Liver (tissue), 3 donors: ENCODE data around the gene IFT172.

Experiments used
- CTCF ChIP-seq: fragments of 150-350 bp; IDR thresholded peaks from 2 replicates; pipeline ENCODE4 v1.5.1; 2017; ENCODE audit warnings: improper control_type of control experiment, low read depth, low read length; ENCODE audit not compliant: missing input control
- HNF4A ChIP-seq, 2 donors: conservative IDR thresholded peaks; 2 replicates each; pipeline ENCODE4 v1.6.1; 2016; ENCODE audit warnings: antibody characterized with exemption in 2 of 2, mild to moderate bottlenecking in 2 of 2
- HNF4G ChIP-seq: IDR thresholded peaks from 2 replicates; pipeline ENCODE4 v1.6.1; 2016; ENCODE audit warnings: antibody characterized with exemption
- JUND ChIP-seq, 2 donors: IDR thresholded peaks; 2 replicates each; pipeline ENCODE4 v1.6.1; 2016; ENCODE audit warnings: antibody characterized with exemption in 2 of 2
- NR2F2 ChIP-seq: IDR thresholded peaks from 2 replicates; pipeline ENCODE4 v1.6.1; 2016; ENCODE audit warnings: antibody characterized with exemption
- YY1 ChIP-seq: IDR thresholded peaks from 2 replicates; pipeline ENCODE4 v1.6.1; 2016; ENCODE audit warnings: antibody characterized with exemption, mild to moderate bottlenecking
- ZBTB33 ChIP-seq: IDR thresholded peaks from 2 replicates; pipeline ENCODE4 v1.6.1; 2016; ENCODE audit warnings: antibody characterized with exemption
- TF ChIP-seq, protein P1 (sequence below): IDR thresholded peaks from 2 replicates; pipeline ENCODE4 v1.6.1; 2016; ENCODE audit warnings: antibody characterized with exemption
- TF ChIP-seq, protein P2 (sequence below): IDR thresholded peaks from 2 replicates; pipeline ENCODE4 v1.6.1; 2016; ENCODE audit warnings: antibody characterized with exemption
- donor health status: healthy.
- donor health status: healthy.

- TF ChIP-seq HNF4G (no peak), CTCF (no peak), JUND (IDR thresholded peaks at IDR 0.05) (no peak), YY1 (no peak), ZBTB33 (no peak), HNF4A (conservative IDR thresholded peaks at IDR 0.05) (no peak), NR2F2 (no peak)
- TF ChIP-seq, protein P1, sequence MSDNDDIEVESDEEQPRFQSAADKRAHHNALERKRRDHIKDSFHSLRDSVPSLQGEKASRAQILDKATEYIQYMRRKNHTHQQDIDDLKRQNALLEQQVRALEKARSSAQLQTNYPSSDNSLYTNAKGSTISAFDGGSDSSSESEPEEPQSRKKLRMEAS = no peak
- TF ChIP-seq, protein P2, sequence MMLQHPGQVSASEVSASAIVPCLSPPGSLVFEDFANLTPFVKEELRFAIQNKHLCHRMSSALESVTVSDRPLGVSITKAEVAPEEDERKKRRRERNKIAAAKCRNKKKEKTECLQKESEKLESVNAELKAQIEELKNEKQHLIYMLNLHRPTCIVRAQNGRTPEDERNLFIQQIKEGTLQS = no peak
Observed at GRCh38 chr2:27422958-27423357, 66.6 kb downstream of the IFT172 start.
